ENCODE data around the gene GLS.

DNA sequence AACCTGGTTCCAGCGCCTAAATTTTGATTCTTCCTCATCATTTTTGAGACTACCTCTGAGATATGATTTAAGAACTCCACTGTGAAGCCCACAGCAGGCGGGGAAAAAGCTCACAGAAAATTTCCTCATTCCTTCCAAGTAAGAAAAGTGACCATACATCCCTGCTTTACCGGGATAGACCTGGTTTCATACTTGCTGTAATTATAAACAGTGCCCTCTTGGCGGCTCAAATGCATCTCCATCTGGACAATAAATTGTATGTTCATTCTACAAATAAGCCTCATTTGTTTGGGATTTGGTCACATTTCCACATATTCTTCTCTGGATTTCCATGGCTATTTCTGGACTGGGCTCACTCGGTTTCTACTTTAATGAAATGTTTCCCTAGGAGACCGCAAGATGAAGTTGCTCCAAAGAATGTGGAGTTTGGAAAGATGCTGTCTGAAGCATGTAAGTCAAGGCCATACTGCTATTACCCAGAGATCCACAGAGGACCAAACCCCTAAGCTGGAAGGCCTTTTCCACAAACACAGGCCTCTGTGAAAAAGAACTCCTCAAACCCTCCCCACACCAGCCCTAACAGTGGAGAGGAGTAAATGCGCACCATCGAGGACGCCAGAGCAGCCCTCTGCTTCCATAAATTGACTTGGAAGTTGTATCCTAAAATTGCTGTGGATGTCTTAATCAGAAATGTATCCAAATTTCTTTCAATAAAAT is 119.5 kb downstream of the GLS start:
- no peak for TF ChIP-seq CTCF (IDR thresholded peaks at IDR 0.05)
- no peak for TF ChIP-seq POLR2A (IDR thresholded peaks at IDR 0.05)

All from body of pancreas (tissue), 4 donors.